IMR-90 (cell line): ENCODE measurements around the gene NEGR1. TPM values are rescaled to one million over a fixed set of nuclear protein-coding genes. Genes with fewer than 3 reads are reported as not detected.

Source experiments
- ATAC-seq: fragments of 200-7000 bp; cut with Tn5 transposase; 2 replicates; pipeline ENCODE4 v1.9.1; 2020; ENCODE audit warnings: low read depth, mild to moderate bottlenecking, moderate library complexity
- BruUV-seq: library from RNA; stranded (reverse); fragments of 400-500 nt; replicated peaks from 2 replicates; lab custom pipeline; 2021; lab: Mats Ljungman, UMichigan
- CTCF ChIA-PET: fragments of 300-600 bp; formaldehyde crosslinking; extraction: SDS; loops from one replicate; lab custom pipeline; 2021; ENCODE audit warnings: antibody characterized with exemption; lab: Yijun Ruan, JAX
- POLR2A ChIA-PET: fragments of 300-600 bp; sonication (Branson Sonifier 250); formaldehyde crosslinking; loops from one replicate; lab custom pipeline; 2022; ENCODE audit warnings: antibody characterized with exemption; ENCODE audit not compliant: unreplicated experiment; lab: Charles Lee
- DNase-seq: peaks from one replicate; pipeline ENCODE4 v3.0.0; 2013
- H2AFZ ChIP-seq: replicated peaks from 2 replicates; pipeline ENCODE3; 2013; ENCODE audit warnings: low read length, mild to moderate bottlenecking; ENCODE audit not compliant: poor library complexity
- H2AK5ac ChIP-seq: 2 replicates; pipeline ENCODE4 v1.6.1; 2013; ENCODE audit warnings: low read depth, low read length, inconsistent platforms
- H2AK9ac ChIP-seq: replicated peaks from 2 replicates; pipeline ENCODE3; 2013; ENCODE audit warnings: mild to moderate bottlenecking, low read depth, low read length, moderate library complexity; ENCODE audit not compliant: poor library complexity
- H2BK120ac ChIP-seq: 2 replicates; pipeline ENCODE4 v1.6.1; 2013; ENCODE audit warnings: low read depth, low read length, inconsistent platforms
- H2BK15ac ChIP-seq: 3 replicates; pipeline ENCODE4 v1.6.1; 2013; ENCODE audit warnings: low read depth, low read length, inconsistent platforms
- H2BK20ac ChIP-seq: 2 replicates; pipeline ENCODE4 v1.6.1; 2013; ENCODE audit warnings: low read depth, mild to moderate bottlenecking, inconsistent platforms, low read length, moderate library complexity
- H2BK5ac ChIP-seq: 2 replicates; pipeline ENCODE4 v1.6.1; 2013; ENCODE audit warnings: mild to moderate bottlenecking, low read depth, low read length, inconsistent platforms; ENCODE audit not compliant: poor library complexity, severe bottlenecking
- H3K14ac ChIP-seq: replicated peaks from 2 replicates; pipeline ENCODE4 v1.6.1; 2013; ENCODE audit warnings: low read depth, low read length, inconsistent platforms
- H3K18ac ChIP-seq: 2 replicates; pipeline ENCODE4 v1.6.1; 2013; ENCODE audit warnings: low read depth, low read length, control low read depth
- H3K23ac ChIP-seq: 2 replicates; pipeline ENCODE4 v1.6.1; 2013; ENCODE audit warnings: low read depth, low read length, inconsistent platforms
- H3K27ac ChIP-seq: 2 replicates; pipeline ENCODE4 v1.5.1; 2013; ENCODE audit warnings: mild to moderate bottlenecking, control low read depth, low read length; ENCODE audit not compliant: insufficient read depth
- H3K27me3 ChIP-seq: 2 replicates; pipeline ENCODE4 v1.6.1; 2013; ENCODE audit warnings: low read length; ENCODE audit not compliant: control insufficient read depth, insufficient read depth
- H3K36me3 ChIP-seq: 2 replicates; pipeline ENCODE4 v1.6.1; 2013; ENCODE audit warnings: low read length, mixed read lengths; ENCODE audit not compliant: control insufficient read depth, insufficient read depth
- H3K4ac ChIP-seq: 2 replicates; pipeline ENCODE4 v1.6.1; 2013; ENCODE audit warnings: low read depth, low read length, inconsistent platforms
- H3K4me1 ChIP-seq: 2 replicates; pipeline ENCODE4 v1.6.1; 2013; ENCODE audit warnings: low read length, mixed read lengths; ENCODE audit not compliant: control insufficient read depth, insufficient read depth
- H3K4me2 ChIP-seq: 2 replicates; pipeline ENCODE4 v1.6.1; 2013; ENCODE audit warnings: low read depth, mild to moderate bottlenecking, control low read depth, low read length, moderate library complexity
- H3K4me3 ChIP-seq: 2 replicates; pipeline ENCODE4 v1.5.1; 2013; ENCODE audit warnings: low read depth, mild to moderate bottlenecking, control low read depth, low read length, moderate library complexity; ENCODE audit not compliant: insufficient read depth
- H3K56ac ChIP-seq: 2 replicates; pipeline ENCODE4 v1.6.1; 2013; ENCODE audit warnings: low read length, inconsistent platforms; ENCODE audit not compliant: insufficient read depth; ENCODE audit errors: extremely low read depth
- H3K79me1 ChIP-seq, 2 experiments: 2 replicates each; pipeline ENCODE4 v1.6.1; 2013; ENCODE audit warnings: low read length in 2 of 2, inconsistent platforms in 1 of 2, low read depth in 1 of 2
- H3K9ac ChIP-seq: 2 replicates; pipeline ENCODE4 v1.6.1; 2013; ENCODE audit warnings: low read depth, low read length, control low read depth
- H3K9me1 ChIP-seq: 2 replicates; pipeline ENCODE4 v1.6.1; 2013; ENCODE audit warnings: low read length, inconsistent platforms; ENCODE audit not compliant: insufficient read depth
- H3K9me3 ChIP-seq: 2 replicates; pipeline ENCODE4 v1.6.1; 2013; ENCODE audit warnings: low read length; ENCODE audit not compliant: control insufficient read depth, insufficient read depth
- H4K20me1 ChIP-seq: 2 replicates; pipeline ENCODE4 v1.6.1; 2013; ENCODE audit warnings: low read length, inconsistent platforms; ENCODE audit not compliant: insufficient read depth
- H4K5ac ChIP-seq: 2 replicates; pipeline ENCODE4 v1.6.1; 2013; ENCODE audit warnings: mild to moderate bottlenecking, low read depth, low read length, control low read depth
- H4K8ac ChIP-seq, 2 experiments: 2 replicates each; pipeline ENCODE4 v1.6.1; 2013; ENCODE audit warnings: low read depth in 2 of 2, low read length in 2 of 2, control low read depth in 1 of 2, inconsistent platforms in 1 of 2
- H4K91ac ChIP-seq: 2 replicates; pipeline ENCODE4 v1.6.1; 2013; ENCODE audit warnings: low read depth, low read length, inconsistent platforms; ENCODE audit not compliant: insufficient read depth
- MXI1 ChIP-seq: IDR thresholded peaks from 2 replicates; pipeline ENCODE4 v1.6.1; 2012; ENCODE audit warnings: low read depth, mild to moderate bottlenecking, low read length, moderate library complexity, borderline replicate concordance
- NFE2L2 ChIP-seq: fragments of 150-350 bp; IDR thresholded peaks from 2 replicates; pipeline ENCODE4 v1.6.1; 2016; ENCODE audit warnings: low read depth, mild to moderate bottlenecking, low read length
- RCOR1 ChIP-seq: IDR thresholded peaks from 2 replicates; pipeline ENCODE4 v1.6.1; 2012; ENCODE audit warnings: mild to moderate bottlenecking, low read length, improper control_type of control experiment; ENCODE audit not compliant: insufficient replicate concordance
- WGBS, 2 experiments: methylation state at CpG; one replicate each; pipeline versions ENCODE4 v1.1.5 to v1.1.7; 2013; ENCODE audit warnings: missing lambda C conversion rate in 2 of 2; ENCODE audit not compliant: insufficient read length in 1 of 2; ENCODE audit errors: extremely low coverage in 2 of 2; 5-methylcytosine and 5-hydroxymethylcytosine counted together
- dilution Hi-C: fragments of 300-500 bp; cut with HindIII; formaldehyde crosslinking; loops from one replicate; pipeline ENCODE4 v1.14.3; 2018; ENCODE audit warnings: low sequenced_read_pairs; ENCODE audit not compliant: unreplicated experiment
- in situ Hi-C: fragments of 300-500 bp; cut with MboI; formaldehyde crosslinking; loops from 3 replicates; pipeline ENCODE4 v1.14.3; 2019; ENCODE audit warnings: low sequenced_read_pairs, inconsistent platforms, mixed read lengths
- intact Hi-C: fragments of 100-400 bp; cut with micrococcal nuclease; formaldehyde crosslinking; loops from 2 replicates; pipeline ENCODE4 v1.10.0; 2022
- polyA plus RNA-seq, 3 experiments: library from polyadenylated mRNA; depleted of rRNA; stranded (reverse); fragments of >200 nt; gene quantifications; 2 replicates each; pipeline ENCODE4 v1.2.3, GENCODE V29; 2012; ENCODE audit warnings: low replicate concordance in 1 of 3
- total RNA-seq: library from RNA; depleted of rRNA; stranded (reverse); fragments of >200 nt; gene quantifications from 2 replicates; pipeline ENCODE4 v1.2.3, GENCODE V29; 2012

The NEGR1 gene
- total and polyA plus RNA-seq, 2 of the 4 experiments (the other 2 are of a cell fraction): 5.1 to 9.1 TPM

GRCh38 chr1:71599306-71599705, 683.0 kb downstream of the NEGR1 start:
- H3K36me3 ChIP-seq: no peaks in the 10 kb centered on the region
- no peak overlapping the region for H2AFZ ChIP-seq
- 0 out of 2 replicates have a peak, but pooled peaks cover 2% of the 10 kb centered on the region for H3K4me1 ChIP-seq
- H3K14ac ChIP-seq: no peak overlapping the region
- ATAC-seq: no peak
- DNase-seq: no peak
- no peak overlapping the region for H4K5ac ChIP-seq
- H3K4ac ChIP-seq: no peak overlapping the region
- no peak overlapping the region for H3K9ac ChIP-seq
- TF ChIP-seq RCOR1: no peak
- TF ChIP-seq NFE2L2: no peak
- no peak for TF ChIP-seq MXI1
- CTCF ChIA-PET: no interaction called here
- no peak overlapping the region for H2BK15ac ChIP-seq
- no peak overlapping the region for H3K4me3 ChIP-seq
- H3K27me3 ChIP-seq: no peaks in the 10 kb centered on the region
- POLR2A ChIA-PET: no interaction called here
- no peak overlapping the region for H2BK5ac ChIP-seq
- H3K27ac ChIP-seq: no peak overlapping the region
- no peaks in the 10 kb centered on the region for H3K9me3 ChIP-seq
- H3K18ac ChIP-seq: no peak overlapping the region
- intact Hi-C loops: no loop called here
- no peaks in the 10 kb centered on the region for H3K79me1 ChIP-seq
- no peaks in the 10 kb centered on the region for H4K20me1 ChIP-seq
- no peak overlapping the region for H3K56ac ChIP-seq
- no peak overlapping the region for H3K23ac ChIP-seq
- H2AK9ac ChIP-seq: no peak overlapping the region
- WGBS, 2 experiments: no CpG with 5 or more reads among the region's 1 CpG
- no peak overlapping the region for H2BK120ac ChIP-seq
- no peak overlapping the region for H2BK20ac ChIP-seq
- in situ Hi-C loops: no loop called here
- H3K9me1 ChIP-seq: no peaks in the 10 kb centered on the region
- H4K91ac ChIP-seq: no peak overlapping the region
- dilution Hi-C loops: no loop called here
- no peak overlapping the region for H3K4me2 ChIP-seq
- BruUV-seq: no TSS peak
- no peak overlapping the region for H2AK5ac ChIP-seq
- H4K8ac ChIP-seq: no peak overlapping the region
